Measurements from ENCODE around the gene EFNA5. TPM values are rescaled to one million over a fixed set of nuclear protein-coding genes. Genes with fewer than 3 reads are reported as not detected.

The EFNA5 gene
- total and polyA plus RNA-seq, 2 experiments from 2014 or later, result 7.5 to 10.1 TPM

- no peak for TF ChIP-seq ETS1 (IDR thresholded peaks at IDR 0.05)
These were observed 25.8 kb upstream of the EFNA5 start (continued) for GRCh38 chr5:107696498-107696897.

- Histone ChIP-seq H3K36me3 (ENCODE audit: insufficient read depth) (no peaks in the 10 kb centered on the region), H3K4me3 (no peak overlapping the region), H3F3A (replicated peaks; ENCODE audit: low read depth) (no peaks in the 10 kb centered on the region), H3K4me2 (0 out of 2 replicates have a peak overlapping the region, but pooled peaks have one; percentile 10), H3K27me3 (ENCODE audit: insufficient read depth) (no peaks in the 10 kb centered on the region), H2AFZ (no peak overlapping the region; the same call in 1 of the 2 replicates), H3K79me2 (replicated peaks; ENCODE audit: insufficient read depth) (no peaks in the 10 kb centered on the region), H3K4me1 (ENCODE audit: insufficient read depth) (peaks cover 9% of the 10 kb centered on the region), H3K9me2 (ENCODE audit: insufficient read depth) (peaks cover 12% of the 10 kb centered on the region), H4K20me1 (replicated peaks; ENCODE audit: insufficient read depth) (no peaks in the 10 kb centered on the region), H3K27ac (ENCODE audit: low read depth) (no peak overlapping the region)
- TF ChIP-seq CTCF (conservative IDR thresholded peaks at IDR 0.05; ENCODE audit: low read depth in 2 of 2) (no peak), NANOG (IDR thresholded peaks at IDR 0.05; ENCODE audit: borderline replicate concordance) (no peak), JUNB (IDR thresholded peaks at IDR 0.05; ENCODE audit: unreplicated experiment) (no peak), ZNF462 (CRISPR knock-in tag; IDR thresholded peaks at IDR 0.05) (peak; percentile 42; the same call in 1 of the 2 replicates), CREB1 (CRISPR knock-in tag; IDR thresholded peaks at IDR 0.05; ENCODE audit: low read depth) (no peak)
- Mint-ChIP-seq H3K36me3 (ENCODE audit: low read depth) (peaks cover 3% of the 10 kb centered on the region; the same call in 1 of the 3 replicates), H3K4me1 (peaks cover 12% of the 10 kb centered on the region), H3K9me3 (peaks cover 10% of the 10 kb centered on the region; the same call in 2 of the 3 replicates), H3K27me3 (ENCODE audit: insufficient read depth, low read depth, poor library complexity) (peaks cover 4% of the 10 kb centered on the region), H3K4me3 (peak overlapping the region; percentile 17; the same call in 2 of the 3 replicates), H3K27ac (peak overlapping the region; percentile 23)
- peak; percentile 87 for DNase-seq (ENCODE audit: low spot score)
- peak; percentile 100 for ATAC-seq
These were observed 25.3 kb upstream of the EFNA5 start for GRCh38 chr5:107696080-107696479.
